GM10847 (cell line): ENCODE data around the gene PRSS2.

Experiments used
- POLR2A ChIP-seq: IDR thresholded peaks from 2 replicates; pipeline ENCODE4 v1.6.1; 2011; ENCODE audit not compliant: insufficient read length; ENCODE audit errors: extremely low read depth

Gene PRSS2

GRCh38 chr7:142770661-142771352 is at the start of gene PRSS2:
Gene PRSS2 (plus strand): TSS chr7:142770970. CDS start chr7:142770983, 13 bp downstream.
- no peak for TF ChIP-seq POLR2A

GRCh38 chr7:142720986-142721385 is 49.8 kb upstream of the PRSS2 start:
- no peak for TF ChIP-seq POLR2A

DNA sequence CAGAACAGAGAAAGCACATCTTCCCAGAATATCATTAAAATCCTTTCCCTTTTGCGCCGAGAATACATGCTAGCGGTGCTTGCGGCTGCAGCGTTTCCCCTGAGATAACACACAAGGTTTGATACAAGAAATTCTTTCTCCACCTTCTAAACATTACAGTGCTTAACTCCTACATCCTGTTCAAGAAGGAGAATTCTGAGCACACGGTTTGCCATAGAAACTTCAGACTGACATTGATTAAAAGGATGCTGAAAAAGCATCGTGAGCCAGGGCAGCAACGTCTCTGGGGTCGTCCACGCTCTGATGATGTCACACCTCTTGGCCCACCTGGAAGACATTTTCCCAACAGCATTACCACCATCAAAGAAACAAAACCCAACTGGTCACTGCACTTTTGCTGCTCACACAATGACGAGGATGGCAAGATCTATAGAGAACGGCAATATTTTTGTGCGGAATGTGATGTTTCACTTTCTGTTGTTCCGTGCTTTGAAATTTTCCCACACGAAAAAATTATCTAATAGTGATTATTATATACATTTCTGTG is 48.4 kb upstream of the PRSS2 start:
- TF ChIP-seq POLR2A = no peak

DNA sequence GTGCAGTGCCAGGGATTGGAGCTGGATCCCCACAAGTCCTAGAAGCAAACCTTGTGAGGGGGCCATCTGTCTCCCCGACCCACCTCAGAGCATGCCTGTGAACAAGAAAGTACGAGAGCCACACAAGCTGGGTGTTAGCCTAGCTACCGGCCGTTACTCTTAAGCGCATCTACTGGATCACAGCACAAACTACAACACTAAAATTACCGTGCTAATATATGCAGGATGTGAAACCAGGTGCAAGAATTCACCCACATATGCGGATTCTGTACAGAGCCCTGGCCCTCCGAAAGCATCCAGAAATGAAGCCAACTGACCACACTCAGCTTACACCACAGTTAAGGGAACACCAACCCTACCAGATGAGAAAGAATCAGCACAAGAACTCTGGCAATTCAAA is 37.5 kb upstream of the PRSS2 start:
- no peak for TF ChIP-seq POLR2A

- no peak for TF ChIP-seq POLR2A
Observed at GRCh38 chr7:142739923-142740492, 30.8 kb upstream of the PRSS2 start.

GRCh38 chr7:142740786-142741185 is 30.0 kb upstream of the PRSS2 start:
- no peak for TF ChIP-seq POLR2A

DNA sequence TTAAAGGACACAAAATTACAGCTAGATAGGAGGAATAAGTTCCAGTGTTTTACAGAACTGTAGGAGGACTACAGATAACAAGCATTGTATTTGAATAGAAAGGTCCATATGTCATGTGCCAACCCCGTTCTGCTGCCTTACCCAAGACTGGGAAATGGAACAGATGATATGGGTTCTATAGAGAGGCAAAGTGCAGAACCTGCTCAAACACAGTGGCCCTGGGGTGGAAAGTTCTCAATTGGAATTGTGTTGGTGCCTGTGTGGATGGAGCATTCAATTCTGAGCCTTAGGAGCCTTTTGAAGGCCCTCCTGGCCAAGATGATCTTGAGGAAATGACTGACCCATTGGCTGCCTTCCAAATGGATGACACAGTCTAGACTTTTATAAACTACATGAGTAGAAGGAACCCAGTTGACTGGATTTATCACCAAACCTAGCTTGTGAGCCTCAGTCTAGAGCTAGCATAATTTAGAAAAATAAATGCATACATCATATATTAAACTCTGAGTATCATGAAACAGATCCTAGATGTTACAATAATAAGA is 25.6 kb upstream of the PRSS2 start:
- TF ChIP-seq POLR2A = no peak

DNA sequence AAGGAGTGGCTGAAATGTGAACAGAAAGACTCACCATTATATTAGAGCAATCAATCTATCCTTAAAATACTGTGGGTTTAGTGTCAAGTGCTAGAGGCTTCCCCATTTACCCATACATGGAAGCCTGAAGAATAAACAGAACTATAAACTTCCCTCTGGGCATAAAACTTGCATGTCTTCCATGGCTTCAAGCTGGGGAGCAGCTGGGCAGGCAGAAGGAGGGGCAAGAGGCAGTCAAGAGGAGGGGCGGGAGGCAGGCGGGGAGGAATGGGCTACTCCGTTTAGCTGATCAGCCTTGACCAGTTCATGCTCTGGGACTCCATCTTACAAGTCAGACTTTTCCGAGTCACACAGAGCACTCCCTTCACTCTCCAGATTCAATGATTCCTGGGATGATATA is 25.0 kb upstream of the PRSS2 start:
- TF ChIP-seq POLR2A = no peak

DNA sequence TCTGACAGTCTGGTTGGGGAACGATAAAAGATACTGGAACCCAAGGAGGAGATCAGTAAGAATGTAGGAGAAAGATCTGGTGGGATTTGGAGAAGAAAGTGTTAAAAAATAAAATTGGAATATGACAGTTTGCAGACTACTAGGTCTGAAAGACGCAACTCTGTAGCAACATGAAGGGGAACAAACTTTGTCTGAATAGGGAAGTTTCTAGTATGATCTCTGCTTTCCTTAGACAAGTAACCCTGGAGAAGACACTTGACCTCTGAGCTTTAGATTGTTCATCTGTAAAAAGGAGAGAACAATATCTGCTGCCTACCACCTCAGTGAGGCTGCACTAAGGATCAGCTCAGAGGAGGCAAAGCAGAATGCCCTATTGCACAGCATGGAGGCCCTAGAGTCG is 24.5 kb upstream of the PRSS2 start:
- no peak for TF ChIP-seq POLR2A

DNA sequence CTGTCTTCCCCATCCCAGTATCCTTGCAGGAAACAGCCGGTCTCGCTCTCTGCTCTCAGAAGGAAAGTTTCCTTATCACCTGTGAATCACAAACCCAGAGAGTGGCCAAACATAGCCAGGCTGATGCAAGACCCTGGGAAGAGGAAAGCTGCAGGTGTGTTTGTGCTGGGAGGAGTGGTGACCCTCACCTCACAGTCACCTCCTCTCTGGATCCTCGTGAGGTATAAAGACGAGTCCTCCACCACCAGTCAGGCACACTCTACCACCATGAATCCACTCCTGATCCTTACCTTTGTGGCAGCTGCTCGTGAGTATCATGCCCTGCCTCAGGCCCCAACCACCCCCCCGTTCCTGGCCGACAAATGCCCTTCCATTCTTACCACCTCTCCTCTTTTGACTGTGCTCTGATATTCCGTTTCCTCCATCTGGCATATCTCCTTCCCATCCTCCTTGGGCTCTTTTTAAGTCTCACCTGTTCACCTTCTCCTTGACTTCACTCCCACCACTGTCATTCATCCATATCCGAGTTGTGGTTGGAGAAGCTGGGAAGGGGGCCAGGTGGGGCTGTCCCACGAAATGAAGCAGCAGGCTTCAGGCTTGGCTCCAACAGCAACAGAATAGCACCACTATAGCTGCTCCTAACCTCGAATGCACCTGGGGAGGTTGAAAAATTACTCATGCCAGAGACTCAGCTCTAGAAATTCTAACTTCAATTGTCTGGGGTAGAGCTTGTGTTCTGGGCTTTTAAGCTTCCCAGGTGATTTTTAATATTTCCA is 21.4 kb upstream of the PRSS2 start, which contains the start of gene PRSS1:
Gene PRSS1, plus strand, starts transcription at position 255 of the 776 bp plus-strand sequence. Its CDS starts 13 bp downstream, at position 268.
- TF ChIP-seq POLR2A = no peak

GRCh38 chr7:142750321-142750938 is 20.3 kb upstream of the PRSS2 start:
- TF ChIP-seq POLR2A = no peak

GRCh38 chr7:142752376-142753225 is 18.2 kb upstream of the PRSS2 start:
- no peak for TF ChIP-seq POLR2A

- no peak for TF ChIP-seq POLR2A
Observed at GRCh38 chr7:142753366-142753765, 17.4 kb upstream of the PRSS2 start.
